ENCODE measurements around the gene HCRT.

The HCRT gene

DNA sequence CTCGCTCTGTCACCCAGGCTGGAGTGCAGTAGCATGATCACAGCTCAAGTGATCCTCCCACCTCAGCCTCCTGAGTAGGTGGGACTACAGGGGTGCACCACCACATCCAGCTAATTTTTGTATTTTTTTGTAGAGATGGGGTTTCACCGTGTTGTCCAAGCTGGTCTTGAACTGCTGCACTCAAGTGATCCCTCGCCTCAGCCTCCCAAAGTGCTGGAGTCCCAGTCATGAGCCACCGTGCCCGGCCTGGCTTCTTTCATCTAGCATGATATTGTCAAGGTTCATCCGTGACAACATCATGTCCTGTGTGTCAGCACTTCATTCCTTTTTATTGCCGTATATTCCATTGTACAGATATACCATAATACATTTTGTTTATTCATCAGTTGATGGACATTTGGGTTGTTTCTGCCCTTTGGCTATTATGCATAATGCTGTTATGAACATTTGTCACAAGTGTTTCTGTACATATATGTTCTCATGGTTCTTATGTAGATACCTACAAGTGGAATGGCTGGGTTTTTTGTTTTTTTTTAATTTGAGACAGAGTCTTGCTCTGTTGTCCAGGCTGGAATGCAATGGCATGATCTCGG, 12.4 kb upstream of the HCRT start:
- TF ChIP-seq EZH2phosphoT487 (IDR thresholded peaks at IDR 0.05; ENCODE audit: borderline replicate concordance, low read length): no peak
- TF ChIP-seq, protein P1, sequence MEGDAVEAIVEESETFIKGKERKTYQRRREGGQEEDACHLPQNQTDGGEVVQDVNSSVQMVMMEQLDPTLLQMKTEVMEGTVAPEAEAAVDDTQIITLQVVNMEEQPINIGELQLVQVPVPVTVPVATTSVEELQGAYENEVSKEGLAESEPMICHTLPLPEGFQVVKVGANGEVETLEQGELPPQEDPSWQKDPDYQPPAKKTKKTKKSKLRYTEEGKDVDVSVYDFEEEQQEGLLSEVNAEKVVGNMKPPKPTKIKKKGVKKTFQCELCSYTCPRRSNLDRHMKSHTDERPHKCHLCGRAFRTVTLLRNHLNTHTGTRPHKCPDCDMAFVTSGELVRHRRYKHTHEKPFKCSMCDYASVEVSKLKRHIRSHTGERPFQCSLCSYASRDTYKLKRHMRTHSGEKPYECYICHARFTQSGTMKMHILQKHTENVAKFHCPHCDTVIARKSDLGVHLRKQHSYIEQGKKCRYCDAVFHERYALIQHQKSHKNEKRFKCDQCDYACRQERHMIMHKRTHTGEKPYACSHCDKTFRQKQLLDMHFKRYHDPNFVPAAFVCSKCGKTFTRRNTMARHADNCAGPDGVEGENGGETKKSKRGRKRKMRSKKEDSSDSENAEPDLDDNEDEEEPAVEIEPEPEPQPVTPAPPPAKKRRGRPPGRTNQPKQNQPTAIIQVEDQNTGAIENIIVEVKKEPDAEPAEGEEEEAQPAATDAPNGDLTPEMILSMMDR (IDR thresholded peaks at IDR 0.05; ENCODE audit: low read depth, low read length, poor library complexity, severe bottlenecking): no peak
- Histone ChIP-seq H3K4me3 (ENCODE audit: low read length) (no peak overlapping the region), H3K4me2 (ENCODE audit: low read length) (no peak overlapping the region), H3K4me1 (ENCODE audit: control insufficient read depth, low read length) (peaks cover 22% of the 10 kb centered on the region), H3K79me2 (ENCODE audit: control insufficient read depth, low read length) (peaks cover 11% of the 10 kb centered on the region), H4K20me1 (ENCODE audit: control insufficient read depth, insufficient read depth, low read depth, low read length) (no peaks in the 10 kb centered on the region), H3K9me2 (replicated peaks; ENCODE audit: control insufficient read depth, low read length) (no peaks in the 10 kb centered on the region), H3K36me3 (ENCODE audit: control insufficient read depth, low read length) (peaks cover 20% of the 10 kb centered on the region; the same call in 1 of the 2 replicates), H3K9me3 (ENCODE audit: control insufficient read depth, insufficient read depth, low read length) (no peaks in the 10 kb centered on the region), H3K27me3 (ENCODE audit: control insufficient read depth, low read length) (no peaks in the 10 kb centered on the region), H3F3A (ENCODE audit: control insufficient read depth, insufficient read depth) (no peaks in the 10 kb centered on the region; the same call in 1 of the 2 replicates), H3K27ac (ENCODE audit: low read depth, low read length) (no peak overlapping the region)

DNA sequence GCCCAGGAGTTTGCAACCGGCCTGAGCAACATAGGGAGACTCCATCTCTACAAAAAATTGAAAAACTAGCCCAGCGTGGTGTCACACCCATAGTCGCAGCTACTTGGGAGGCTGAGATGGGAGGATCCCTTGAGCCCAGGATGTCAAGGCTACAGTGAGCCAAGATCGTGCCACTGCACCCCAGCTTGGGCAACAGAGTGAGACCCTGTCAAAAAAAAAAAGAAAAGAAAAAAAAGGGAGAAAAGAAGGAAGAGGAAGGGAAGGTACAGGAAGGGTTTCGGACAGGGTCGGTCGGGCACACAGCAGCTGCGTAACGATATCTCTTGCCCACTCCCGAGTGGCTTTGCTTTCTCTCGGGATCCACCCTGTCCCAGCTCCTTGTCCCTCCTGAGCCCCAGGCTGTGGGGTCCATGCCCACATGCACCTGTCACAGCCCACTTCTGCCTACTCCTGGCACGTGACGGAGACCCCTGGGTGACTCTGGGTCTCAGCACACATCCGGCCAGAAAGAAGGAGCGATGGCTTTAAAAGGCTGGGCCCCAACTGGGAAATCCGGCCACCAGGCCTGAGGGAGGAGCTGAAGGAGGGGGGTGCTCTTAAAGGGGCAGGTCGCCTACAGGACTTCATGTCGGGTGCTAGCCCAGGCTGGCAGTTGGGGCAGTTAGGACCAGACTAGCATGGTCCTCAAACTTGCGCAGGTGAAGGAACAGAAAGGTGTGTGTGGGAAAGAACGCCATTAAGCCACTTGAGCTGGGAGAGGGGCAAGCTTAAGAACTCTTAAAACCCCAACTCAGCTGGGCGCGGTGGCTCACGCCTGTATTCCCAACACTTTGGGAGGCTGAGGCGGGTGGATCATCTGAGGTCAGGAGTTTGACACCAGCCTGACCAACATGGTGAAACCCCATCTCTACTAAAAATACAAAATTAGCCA, 9.0 kb upstream of the HCRT start, which contains the start of gene GHDC:
Gene GHDC (minus strand): TSS at position 526 of the 931 bp plus-strand sequence. CDS start 913 bp downstream, outside the sequence.
- Histone ChIP-seq H3K4me2 (ENCODE audit: low read length) (peak within 1 kb of the TSS; percentile 83), H3K4me1 (ENCODE audit: control insufficient read depth, low read length) (peaks cover 22% of the 10 kb centered on the region)

DNA sequence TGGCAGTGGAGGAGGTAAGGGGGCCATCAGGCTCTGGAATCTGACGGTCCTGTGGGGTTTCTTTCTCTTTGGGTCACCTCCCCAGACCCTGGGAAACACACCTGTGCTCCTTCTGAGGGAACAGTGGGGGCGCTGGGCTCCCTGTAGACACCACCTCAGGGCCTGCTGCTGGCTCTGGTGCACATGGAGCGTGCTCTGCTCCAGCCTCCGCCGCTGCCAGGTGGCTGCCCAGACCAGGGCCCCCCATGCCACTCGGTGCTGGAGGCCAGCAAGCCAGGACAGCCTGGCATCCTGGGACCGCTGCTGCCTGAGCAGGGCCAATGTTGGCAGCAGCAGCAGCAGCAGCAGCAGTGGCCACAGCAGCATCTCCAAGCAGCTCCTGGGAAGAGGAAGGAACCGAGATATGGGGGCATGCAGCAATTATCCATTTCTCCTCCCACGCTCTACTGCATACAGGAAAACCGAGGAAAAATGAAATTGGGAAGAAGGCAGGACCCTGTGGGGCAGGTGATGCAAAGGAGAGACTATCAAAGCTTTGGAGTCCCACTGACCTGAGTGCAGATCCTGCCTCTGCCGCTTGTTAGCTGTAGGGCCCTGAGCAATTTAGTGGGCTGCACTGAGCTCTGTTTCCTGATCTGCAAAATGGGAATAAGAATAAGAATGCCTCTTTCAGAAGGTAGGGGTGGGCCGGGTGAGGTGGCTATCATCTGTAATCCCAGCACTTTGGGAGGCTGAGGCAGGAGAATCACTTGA, 8.1 kb upstream of the HCRT start:
- Histone ChIP-seq H3F3A (ENCODE audit: control insufficient read depth, insufficient read depth) (no peaks in the 10 kb centered on the region), H3K36me3 (ENCODE audit: control insufficient read depth, low read length) (no peaks in the 10 kb centered on the region), H3K4me2 (ENCODE audit: low read length) (peak overlapping the region; percentile 83), H3K4me1 (ENCODE audit: control insufficient read depth, low read length) (peaks cover 22% of the 10 kb centered on the region), H3K9me3 (ENCODE audit: control insufficient read depth, insufficient read depth, low read length) (no peaks in the 10 kb centered on the region), H3K79me2 (ENCODE audit: control insufficient read depth, low read length) (peaks cover 11% of the 10 kb centered on the region), H3K4me3 (ENCODE audit: low read length) (peak overlapping the region; percentile 98), H3K9me2 (replicated peaks; ENCODE audit: control insufficient read depth, low read length) (no peaks in the 10 kb centered on the region), H4K20me1 (ENCODE audit: control insufficient read depth, insufficient read depth, low read depth, low read length) (no peaks in the 10 kb centered on the region), H3K27me3 (ENCODE audit: control insufficient read depth, low read length) (no peaks in the 10 kb centered on the region), H3K27ac (ENCODE audit: low read depth, low read length) (peak overlapping the region; percentile 44; the same call in 1 of the 2 replicates)
- TF ChIP-seq, protein P1 (IDR thresholded peaks at IDR 0.05; ENCODE audit: low read depth, low read length, poor library complexity, severe bottlenecking): peak; percentile 48
- TF ChIP-seq EZH2phosphoT487 (IDR thresholded peaks at IDR 0.05; ENCODE audit: borderline replicate concordance, low read length): no peak

More for the DNA sequence above, 9.0 kb upstream of the HCRT start, which contains the start of gene GHDC:
- Histone ChIP-seq H3K36me3 (ENCODE audit: control insufficient read depth, low read length) (no peaks in the 10 kb centered on the region), H3K27ac (ENCODE audit: low read depth, low read length) (peak within 1 kb of the TSS; percentile 44), H3K27me3 (ENCODE audit: control insufficient read depth, low read length) (no peaks in the 10 kb centered on the region), H3K79me2 (ENCODE audit: control insufficient read depth, low read length) (peaks cover 11% of the 10 kb centered on the region), H4K20me1 (ENCODE audit: control insufficient read depth, insufficient read depth, low read depth, low read length) (no peaks in the 10 kb centered on the region), H3F3A (ENCODE audit: control insufficient read depth, insufficient read depth) (no peaks in the 10 kb centered on the region; the same call in 1 of the 2 replicates), H3K4me3 (ENCODE audit: low read length) (peak within 1 kb of the TSS; percentile 98), H3K9me3 (ENCODE audit: control insufficient read depth, insufficient read depth, low read length) (no peaks in the 10 kb centered on the region), H3K9me2 (replicated peaks; ENCODE audit: control insufficient read depth, low read length) (no peaks in the 10 kb centered on the region)
- TF ChIP-seq, protein P1 (IDR thresholded peaks at IDR 0.05; ENCODE audit: low read depth, low read length, poor library complexity, severe bottlenecking): no peak
- no peak for TF ChIP-seq EZH2phosphoT487 (IDR thresholded peaks at IDR 0.05; ENCODE audit: borderline replicate concordance, low read length)

Data from DOHH2 (cell line).